Keratinocyte (primary cell): Measurements from ENCODE around the gene SNTB2. TPM values are rescaled to one million over a fixed set of nuclear protein-coding genes. Genes with fewer than 3 reads are reported as not detected.

Experiments
- DNase-seq: peaks from one replicate; pipeline ENCODE4 v3.0.0-alpha.2; 2011; ENCODE audit warnings: low read depth, missing footprints, low spot score
- FAIRE-seq: peaks from 2 replicates; lab custom pipeline; 2011; peaks lifted over from hg19 to GRCh38; lab: Jason Lieb, UNC
- H2AFZ ChIP-seq: 2 replicates; pipeline ENCODE4 v1.6.0; 2012; ENCODE audit warnings: low read length, control low read depth, inconsistent platforms; ENCODE audit not compliant: control insufficient read depth
- H3K27ac ChIP-seq: 2 replicates; pipeline ENCODE4 v1.5.1; 2011; ENCODE audit warnings: low read length; ENCODE audit not compliant: control insufficient read depth, insufficient read depth
- H3K27me3 ChIP-seq: 3 replicates; pipeline ENCODE4 v1.6.0; 2011; ENCODE audit warnings: low read length; ENCODE audit not compliant: control insufficient read depth, insufficient read depth; ENCODE audit errors: extremely low read depth
- H3K36me3 ChIP-seq, 2 experiments: 2 replicates in 1 of 2; 3 replicates in 1 of 2; pipeline ENCODE4 v1.5.1; 2011; ENCODE audit warnings: low read length in 2 of 2, mild to moderate bottlenecking in 1 of 2; ENCODE audit not compliant: control insufficient read depth in 2 of 2, insufficient read depth in 2 of 2; ENCODE audit errors: extremely low read depth in 1 of 2
- H3K4me1 ChIP-seq: 3 replicates; pipeline ENCODE4 v1.5.1; 2011; ENCODE audit warnings: low read length; ENCODE audit not compliant: control insufficient read depth, insufficient read depth; ENCODE audit errors: extremely low read depth
- H3K4me2 ChIP-seq: 3 replicates; pipeline ENCODE4 v1.6.0; 2011; ENCODE audit warnings: low read depth, low read length; ENCODE audit not compliant: control insufficient read depth, insufficient read depth; ENCODE audit errors: extremely low read depth
- H3K4me3 ChIP-seq, 3 experiments: fragments of 200-600 bp in 1 of 3; sonication (generic) in 1 of 3; 2 replicates in 2 of 3; 3 replicates in 1 of 3; pipeline ENCODE4 v1.5.1; 2011 to 2016; ENCODE audit warnings: low read length in 3 of 3, mild to moderate bottlenecking in 3 of 3, control low read depth in 2 of 3, inconsistent platforms in 1 of 3, low read depth in 1 of 3, mixed read lengths in 1 of 3, mixed run types in 1 of 3, moderate library complexity in 1 of 3; ENCODE audit not compliant: control insufficient read depth in 2 of 3, insufficient read depth in 2 of 3; ENCODE audit errors: extremely low read depth in 1 of 3
- H3K79me2 ChIP-seq: 2 replicates; pipeline ENCODE4 v1.6.0; 2012; ENCODE audit warnings: low read length; ENCODE audit not compliant: control insufficient read depth, insufficient read depth
- H3K9ac ChIP-seq: 3 replicates; pipeline ENCODE4 v1.6.0; 2011; ENCODE audit warnings: low read length; ENCODE audit not compliant: control insufficient read depth, insufficient read depth; ENCODE audit errors: extremely low read depth
- H3K9me1 ChIP-seq: 3 replicates; pipeline ENCODE4 v1.6.0; 2011; ENCODE audit warnings: low read length; ENCODE audit not compliant: control insufficient read depth, insufficient read depth; ENCODE audit errors: extremely low read depth
- H3K9me3 ChIP-seq: 2 replicates; pipeline ENCODE4 v1.5.1; 2012; ENCODE audit warnings: low read depth, low read length; ENCODE audit not compliant: control insufficient read depth
- H4K20me1 ChIP-seq: 3 replicates; pipeline ENCODE4 v1.6.0; 2011; ENCODE audit warnings: low read length; ENCODE audit not compliant: control insufficient read depth, insufficient read depth; ENCODE audit errors: extremely low read depth
- CTCF ChIP-seq, 3 experiments: IDR thresholded peaks in 1 of 3; conservative IDR thresholded peaks in 1 of 3; optimal IDR thresholded peaks in 1 of 3; 2 replicates in 2 of 3; 3 replicates in 1 of 3; pipeline versions ENCODE3 to v1.5.1; 2011; ENCODE audit warnings: low read length in 3 of 3, mild to moderate bottlenecking in 3 of 3, moderate library complexity in 2 of 3, control low read depth in 1 of 3, inconsistent platforms in 1 of 3; ENCODE audit not compliant: insufficient read depth in 2 of 3; ENCODE audit errors: extremely low read depth in 1 of 3
- EZH2 ChIP-seq: IDR thresholded peaks from one replicate; pipeline ENCODE4 v1.6.1; 2012; ENCODE audit warnings: inconsistent platforms, mild to moderate bottlenecking, low read length, moderate library complexity
- dilution Hi-C: fragments of 300-500 bp; cut with MboI; formaldehyde crosslinking; loops from one replicate; pipeline ENCODE4 v1.7.0; 2020; ENCODE audit warnings: low sequenced_read_pairs; ENCODE audit not compliant: extremely low pct_ligation_motif_present
- polyA plus RNA-seq, 5 experiments: library from polyadenylated mRNA; depleted of rRNA in 3 of 5; stranded (reverse) in 3 of 5; stranded (forward) in 1 of 5; unstranded in 1 of 5; fragments of >200 nt; gene quantifications; 1 replicate in 1 of 5; 2 replicates in 3 of 5; 3 replicates in 1 of 5; pipeline versions ENCODE4 v1.2.1 to v1.2.3, GENCODE V29; 2011 to 2012; ENCODE audit warnings: missing spikeins in 2 of 5, low read depth in 1 of 5, low replicate concordance in 1 of 5

SNTB2 gene
- polyA plus RNA-seq, 1 donor (not counting 4 experiments of a cell fraction or from before 2014, with no cell fraction given): 15.9 TPM

DNA sequence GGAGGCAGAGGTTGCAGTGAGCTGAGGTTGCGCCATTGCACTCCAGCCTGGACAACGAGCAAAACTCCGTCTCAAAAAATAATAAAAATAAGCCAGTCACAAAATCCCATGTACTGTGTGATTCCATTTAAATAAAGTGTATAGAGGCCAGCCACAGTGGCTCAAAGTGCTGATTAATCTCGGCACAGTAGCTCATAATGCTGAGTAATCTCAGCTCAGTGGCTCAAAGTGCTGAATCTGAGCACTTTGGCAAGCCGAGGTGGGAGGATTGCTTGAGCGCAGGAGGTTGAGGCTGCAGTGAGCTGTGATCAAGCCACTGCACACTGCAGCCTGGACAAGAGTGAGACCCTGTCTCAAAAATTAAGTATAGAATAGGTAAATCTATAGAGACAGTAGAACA, 159.7 kb downstream of the SNTB2 start:
- peaks cover 3% of the 10 kb centered on the region for H3K4me1 ChIP-seq
- no peaks in the 10 kb centered on the region for H4K20me1 ChIP-seq
- H3K9me3 ChIP-seq: no peaks in the 10 kb centered on the region
- H3K9ac ChIP-seq: no peak overlapping the region
- peaks cover 7 to 19% of the 10 kb centered on the region in 2 experiments for H3K36me3 ChIP-seq
- TF ChIP-seq EZH2 (no peak), CTCF (optimal IDR thresholded peaks at IDR 0.05 in 1 of 3, IDR thresholded peaks at IDR 0.05 in 1 of 3, conservative IDR thresholded peaks at IDR 0.05 in 1 of 3; ENCODE audit: extremely low read depth in 1 of 3, insufficient read depth in 2 of 3, low read length in 3 of 3) (no peak)
- FAIRE-seq: no peak
- no peak for DNase-seq
- H3K4me3 ChIP-seq: no peak overlapping the region
- no peak overlapping the region for H2AFZ ChIP-seq
- H3K4me2 ChIP-seq: no peak overlapping the region
- H3K27ac ChIP-seq: no peak overlapping the region
- peaks cover 8% of the 10 kb centered on the region for H3K79me2 ChIP-seq
- no peaks in the 10 kb centered on the region for H3K27me3 ChIP-seq
- dilution Hi-C loops: no loop called here
- peaks cover 2% of the 10 kb centered on the region for H3K9me1 ChIP-seq

GRCh38 chr16:69348222-69348621, 161.3 kb downstream of the SNTB2 start:
- no peaks in the 10 kb centered on the region for H4K20me1 ChIP-seq
- no peak overlapping the region for H3K4me2 ChIP-seq
- H3K9me3 ChIP-seq: no peaks in the 10 kb centered on the region
- peaks cover under 1% of the 10 kb centered on the region for H3K79me2 ChIP-seq
- no peak for FAIRE-seq
- no peaks in the 10 kb centered on the region for H3K27me3 ChIP-seq
- H3K27ac ChIP-seq: no peak overlapping the region
- DNase-seq: no peak
- no peaks in the 10 kb centered on the region for H3K4me1 ChIP-seq
- peaks cover 2% of the 10 kb centered on the region for H3K9me1 ChIP-seq
- no peak overlapping the region for H2AFZ ChIP-seq
- H3K9ac ChIP-seq: no peak overlapping the region
- H3K4me3 ChIP-seq: no peak overlapping the region
- H3K36me3 ChIP-seq: peaks cover 6 to 7% of the 10 kb centered on the region in 2 experiments
- TF ChIP-seq CTCF (optimal IDR thresholded peaks at IDR 0.05 in 1 of 3, IDR thresholded peaks at IDR 0.05 in 1 of 3, conservative IDR thresholded peaks at IDR 0.05 in 1 of 3; ENCODE audit: extremely low read depth in 1 of 3, insufficient read depth in 2 of 3, low read length in 3 of 3) (no peak), EZH2 (no peak)
- dilution Hi-C loops: no loop called here
